ENCODE measurements around the gene RASSF1. TPM values are rescaled to one million over a fixed set of nuclear protein-coding genes. Genes with fewer than 3 reads are reported as not detected.
A peak's percentile ranks its signal among the peaks of the same experiment; 100 is the strongest.

The RASSF1 gene
- total and polyA plus RNA-seq, 10 of the 15 experiments (the other 5 are each of a cell fraction or from before 2014, with no cell fraction given), result 4.4 to 59.6 (median 37.2) TPM

DNA sequence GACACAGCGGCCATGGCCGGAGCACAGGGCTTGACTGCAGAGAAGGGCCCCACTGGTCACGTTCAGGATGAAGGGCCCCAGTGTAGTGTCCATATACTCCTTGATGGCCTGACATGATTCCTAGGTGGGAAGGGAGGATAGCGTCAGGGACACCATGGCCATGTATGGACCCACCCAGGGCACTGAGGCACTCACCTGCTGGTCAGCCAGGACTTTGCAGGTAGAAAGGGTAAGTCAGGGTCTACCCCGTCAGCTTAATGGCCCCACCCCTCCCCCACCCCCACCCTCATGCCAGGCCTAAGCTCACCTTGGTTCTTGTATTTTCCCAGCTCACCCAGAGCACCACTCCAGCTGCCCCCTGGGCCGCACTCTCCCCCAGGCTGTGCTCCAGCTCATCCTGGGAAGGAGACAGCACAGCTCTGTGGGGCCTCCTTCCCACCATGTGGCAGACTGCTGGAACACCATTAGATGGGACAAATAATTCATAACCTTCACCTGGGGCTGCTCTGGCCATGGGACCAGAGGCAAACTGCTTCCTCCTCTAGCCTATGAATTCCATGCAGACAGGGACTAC, 39.9 kb downstream of the RASSF1 start (continued):
- TF ChIP-seq, protein P1, sequence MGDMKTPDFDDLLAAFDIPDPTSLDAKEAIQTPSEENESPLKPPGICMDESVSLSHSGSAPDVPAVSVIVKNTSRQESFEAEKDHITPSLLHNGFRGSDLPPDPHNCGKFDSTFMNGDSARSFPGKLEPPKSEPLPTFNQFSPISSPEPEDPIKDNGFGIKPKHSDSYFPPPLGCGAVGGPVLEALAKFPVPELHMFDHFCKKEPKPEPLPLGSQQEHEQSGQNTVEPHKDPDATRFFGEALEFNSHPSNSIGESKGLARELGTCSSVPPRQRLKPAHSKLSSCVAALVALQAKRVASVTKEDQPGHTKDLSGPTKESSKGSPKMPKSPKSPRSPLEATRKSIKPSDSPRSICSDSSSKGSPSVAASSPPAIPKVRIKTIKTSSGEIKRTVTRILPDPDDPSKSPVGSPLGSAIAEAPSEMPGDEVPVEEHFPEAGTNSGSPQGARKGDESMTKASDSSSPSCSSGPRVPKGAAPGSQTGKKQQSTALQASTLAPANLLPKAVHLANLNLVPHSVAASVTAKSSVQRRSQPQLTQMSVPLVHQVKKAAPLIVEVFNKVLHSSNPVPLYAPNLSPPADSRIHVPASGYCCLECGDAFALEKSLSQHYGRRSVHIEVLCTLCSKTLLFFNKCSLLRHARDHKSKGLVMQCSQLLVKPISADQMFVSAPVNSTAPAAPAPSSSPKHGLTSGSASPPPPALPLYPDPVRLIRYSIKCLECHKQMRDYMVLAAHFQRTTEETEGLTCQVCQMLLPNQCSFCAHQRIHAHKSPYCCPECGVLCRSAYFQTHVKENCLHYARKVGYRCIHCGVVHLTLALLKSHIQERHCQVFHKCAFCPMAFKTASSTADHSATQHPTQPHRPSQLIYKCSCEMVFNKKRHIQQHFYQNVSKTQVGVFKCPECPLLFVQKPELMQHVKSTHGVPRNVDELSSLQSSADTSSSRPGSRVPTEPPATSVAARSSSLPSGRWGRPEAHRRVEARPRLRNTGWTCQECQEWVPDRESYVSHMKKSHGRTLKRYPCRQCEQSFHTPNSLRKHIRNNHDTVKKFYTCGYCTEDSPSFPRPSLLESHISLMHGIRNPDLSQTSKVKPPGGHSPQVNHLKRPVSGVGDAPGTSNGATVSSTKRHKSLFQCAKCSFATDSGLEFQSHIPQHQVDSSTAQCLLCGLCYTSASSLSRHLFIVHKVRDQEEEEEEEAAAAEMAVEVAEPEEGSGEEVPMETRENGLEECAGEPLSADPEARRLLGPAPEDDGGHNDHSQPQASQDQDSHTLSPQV (IDR thresholded peaks at IDR 0.05), result no peak

- SMC1A ChIA-PET (ENCODE audit: uncharacterized antibody, unreplicated experiment), result interaction anchor here (0.7 to 2.3 kb wide), 7 partner anchors 17 to 72 kb away, joined by 3 to 9 read pairs (median 3); no protein-coding TSS in a partner anchor
- Histone ChIP-seq H3K27me3 (replicated peaks in 1 of 2; ENCODE audit: control insufficient read depth in 2 of 2, insufficient read depth in 2 of 2, low read length in 1 of 2) (no peaks in the 10 kb centered on the region), H3K4me3 (peak overlapping the region; percentile 79), H3K9ac (ENCODE audit: control insufficient read depth, insufficient read depth, low read length) (peak overlapping the region; percentile 64), H4K20me1 (ENCODE audit: control insufficient read depth, insufficient read depth) (no peaks in the 10 kb centered on the region), H3K4me1 (ENCODE audit: control insufficient read depth, insufficient read depth, low read length) (peaks cover 4% of the 10 kb centered on the region), H3K36me3 (ENCODE audit: control insufficient read depth in 2 of 2, insufficient read depth in 2 of 2, low read length in 1 of 2) (no peaks in the 10 kb centered on the region), H3K27ac (ENCODE audit: control insufficient read depth, insufficient read depth) (peak overlapping the region; percentile 68), H2AFZ (ENCODE audit: control insufficient read depth, low read depth, low read length) (peak overlapping the region; percentile 73), H3K9me3 (replicated peaks; ENCODE audit: control insufficient read depth, insufficient read depth, low read length) (no peaks in the 10 kb centered on the region), H3K79me2 (ENCODE audit: control insufficient read depth, insufficient read depth, low read length) (peaks cover 2% of the 10 kb centered on the region; the same call in 1 of the 2 replicates), H3K4me2 (ENCODE audit: control insufficient read depth, insufficient read depth) (peak overlapping the region; percentile 90)
- no peak for TF ChIP-seq MYB (IDR thresholded peaks at IDR 0.05; ENCODE audit: borderline replicate concordance, low read depth, low read length)
- peak; percentile 35; the same call in 1 of the 2 replicates for TF ChIP-seq SPI1 (IDR thresholded peaks at IDR 0.05; ENCODE audit: borderline replicate concordance, insufficient read depth, low read depth, low read length)
- TF ChIP-seq CREM (IDR thresholded peaks at IDR 0.05; ENCODE audit: low read depth), result no peak
- intact Hi-C loops (cut with micrococcal nuclease; ENCODE audit: unreplicated experiment), result loop anchor here (1.0 to 5.0 kb wide), 2 partner anchors 21 to 37 kb away; no protein-coding TSS in a partner anchor
- CTCF ChIA-PET, result interaction anchor here (0.7 to 3.5 kb wide), 12 partner anchors 18 to 242 kb away, joined by 3 to 22 read pairs (median 6); partner anchors contain the start of gene TUSC2
- RAD21 ChIA-PET (ENCODE audit: unreplicated experiment), result interaction anchor here (0.7 to 2.2 kb wide), 8 partner anchors 10 to 53 kb away, joined by 3 to 15 read pairs (median 6); partner anchors contain the start of genes CYB561D2, NPRL2 and TUSC2
- in situ Hi-C loops (cut with MboI), result no loop called here
- FAIRE-seq, result peak; percentile 35
- TSS peak; percentile 91 for BruUV-seq (replicated peaks)
- ATAC-seq, result peak; percentile 21
- 51% methylated on average over 12 of the region's 12 CpGs for WGBS (ENCODE audit: insufficient coverage, insufficient replicate concordance, low lambda C conversion rate, missing lambda C conversion rate)
- no peak for DNase-seq (ENCODE audit: low read depth, low spot score)
- POLR2A ChIA-PET, result interaction anchor here (0.5 to 2.7 kb wide), 15 partner anchors 9 to 830 kb away, joined by 3 to 30 read pairs (median 5); partner anchors contain the start of genes CYB561D2, DAG1, NPRL2 and RASSF1
These were observed 40.5 kb downstream of the RASSF1 start for GRCh38 chr3:50299929-50300680.

All from GM12878 (cell line).